IMR-90 (cell line): Measurements from ENCODE around the gene MLKL. TPM values are rescaled to one million over a fixed set of nuclear protein-coding genes. Genes with fewer than 3 reads are reported as not detected.

Experiments
- ATAC-seq: fragments of 200-7000 bp; cut with Tn5 transposase; 2 replicates; pipeline ENCODE4 v1.9.1; 2020; ENCODE audit warnings: low read depth, mild to moderate bottlenecking, moderate library complexity
- BruUV-seq: library from RNA; stranded (reverse); fragments of 400-500 nt; replicated peaks from 2 replicates; lab custom pipeline; 2021; lab: Mats Ljungman, UMichigan
- CTCF ChIA-PET: fragments of 300-600 bp; formaldehyde crosslinking; extraction: SDS; loops from one replicate; lab custom pipeline; 2021; ENCODE audit warnings: antibody characterized with exemption; lab: Yijun Ruan, JAX
- POLR2A ChIA-PET: fragments of 300-600 bp; sonication (Branson Sonifier 250); formaldehyde crosslinking; loops from one replicate; lab custom pipeline; 2022; ENCODE audit warnings: antibody characterized with exemption; ENCODE audit not compliant: unreplicated experiment; lab: Charles Lee
- DNase-seq: peaks from one replicate; pipeline ENCODE4 v3.0.0; 2013
- H2AFZ ChIP-seq: replicated peaks from 2 replicates; pipeline ENCODE3; 2013; ENCODE audit warnings: low read length, mild to moderate bottlenecking; ENCODE audit not compliant: poor library complexity
- H2AK5ac ChIP-seq: 2 replicates; pipeline ENCODE4 v1.6.1; 2013; ENCODE audit warnings: low read depth, low read length, inconsistent platforms
- H2AK9ac ChIP-seq: replicated peaks from 2 replicates; pipeline ENCODE3; 2013; ENCODE audit warnings: mild to moderate bottlenecking, low read depth, low read length, moderate library complexity; ENCODE audit not compliant: poor library complexity
- H2BK120ac ChIP-seq: 2 replicates; pipeline ENCODE4 v1.6.1; 2013; ENCODE audit warnings: low read depth, low read length, inconsistent platforms
- H2BK15ac ChIP-seq: 3 replicates; pipeline ENCODE4 v1.6.1; 2013; ENCODE audit warnings: low read depth, low read length, inconsistent platforms
- H2BK20ac ChIP-seq: 2 replicates; pipeline ENCODE4 v1.6.1; 2013; ENCODE audit warnings: low read depth, mild to moderate bottlenecking, inconsistent platforms, low read length, moderate library complexity
- H2BK5ac ChIP-seq: 2 replicates; pipeline ENCODE4 v1.6.1; 2013; ENCODE audit warnings: mild to moderate bottlenecking, low read depth, low read length, inconsistent platforms; ENCODE audit not compliant: poor library complexity, severe bottlenecking
- H3K14ac ChIP-seq: replicated peaks from 2 replicates; pipeline ENCODE4 v1.6.1; 2013; ENCODE audit warnings: low read depth, low read length, inconsistent platforms
- H3K18ac ChIP-seq: 2 replicates; pipeline ENCODE4 v1.6.1; 2013; ENCODE audit warnings: low read depth, low read length, control low read depth
- H3K23ac ChIP-seq: 2 replicates; pipeline ENCODE4 v1.6.1; 2013; ENCODE audit warnings: low read depth, low read length, inconsistent platforms
- H3K27ac ChIP-seq: 2 replicates; pipeline ENCODE4 v1.5.1; 2013; ENCODE audit warnings: mild to moderate bottlenecking, control low read depth, low read length; ENCODE audit not compliant: insufficient read depth
- H3K27me3 ChIP-seq: 2 replicates; pipeline ENCODE4 v1.6.1; 2013; ENCODE audit warnings: low read length; ENCODE audit not compliant: control insufficient read depth, insufficient read depth
- H3K36me3 ChIP-seq: 2 replicates; pipeline ENCODE4 v1.6.1; 2013; ENCODE audit warnings: low read length, mixed read lengths; ENCODE audit not compliant: control insufficient read depth, insufficient read depth
- H3K4ac ChIP-seq: 2 replicates; pipeline ENCODE4 v1.6.1; 2013; ENCODE audit warnings: low read depth, low read length, inconsistent platforms
- H3K4me1 ChIP-seq: 2 replicates; pipeline ENCODE4 v1.6.1; 2013; ENCODE audit warnings: low read length, mixed read lengths; ENCODE audit not compliant: control insufficient read depth, insufficient read depth
- H3K4me2 ChIP-seq: 2 replicates; pipeline ENCODE4 v1.6.1; 2013; ENCODE audit warnings: low read depth, mild to moderate bottlenecking, control low read depth, low read length, moderate library complexity
- H3K4me3 ChIP-seq: 2 replicates; pipeline ENCODE4 v1.5.1; 2013; ENCODE audit warnings: low read depth, mild to moderate bottlenecking, control low read depth, low read length, moderate library complexity; ENCODE audit not compliant: insufficient read depth
- H3K56ac ChIP-seq: 2 replicates; pipeline ENCODE4 v1.6.1; 2013; ENCODE audit warnings: low read length, inconsistent platforms; ENCODE audit not compliant: insufficient read depth; ENCODE audit errors: extremely low read depth
- H3K79me1 ChIP-seq, 2 experiments: 2 replicates each; pipeline ENCODE4 v1.6.1; 2013; ENCODE audit warnings: low read length in 2 of 2, inconsistent platforms in 1 of 2, low read depth in 1 of 2
- H3K9ac ChIP-seq: 2 replicates; pipeline ENCODE4 v1.6.1; 2013; ENCODE audit warnings: low read depth, low read length, control low read depth
- H3K9me1 ChIP-seq: 2 replicates; pipeline ENCODE4 v1.6.1; 2013; ENCODE audit warnings: low read length, inconsistent platforms; ENCODE audit not compliant: insufficient read depth
- H3K9me3 ChIP-seq: 2 replicates; pipeline ENCODE4 v1.6.1; 2013; ENCODE audit warnings: low read length; ENCODE audit not compliant: control insufficient read depth, insufficient read depth
- H4K20me1 ChIP-seq: 2 replicates; pipeline ENCODE4 v1.6.1; 2013; ENCODE audit warnings: low read length, inconsistent platforms; ENCODE audit not compliant: insufficient read depth
- H4K5ac ChIP-seq: 2 replicates; pipeline ENCODE4 v1.6.1; 2013; ENCODE audit warnings: mild to moderate bottlenecking, low read depth, low read length, control low read depth
- H4K8ac ChIP-seq, 2 experiments: 2 replicates each; pipeline ENCODE4 v1.6.1; 2013; ENCODE audit warnings: low read depth in 2 of 2, low read length in 2 of 2, control low read depth in 1 of 2, inconsistent platforms in 1 of 2
- H4K91ac ChIP-seq: 2 replicates; pipeline ENCODE4 v1.6.1; 2013; ENCODE audit warnings: low read depth, low read length, inconsistent platforms; ENCODE audit not compliant: insufficient read depth
- BHLHE40 ChIP-seq: fragments of 150-350 bp; IDR thresholded peaks from 2 replicates; pipeline ENCODE4 v1.6.1; 2016; ENCODE audit warnings: mild to moderate bottlenecking, low read depth, low read length
- CEBPB ChIP-seq: IDR thresholded peaks from 2 replicates; pipeline ENCODE4 v1.6.1; 2012; ENCODE audit warnings: low read depth, low read length, improper control_type of control experiment
- CHD1 ChIP-seq: IDR thresholded peaks from 2 replicates; pipeline ENCODE4 v1.6.1; 2012; ENCODE audit warnings: low read depth, low read length, improper control_type of control experiment
- ELK1 ChIP-seq: fragments of 150-350 bp; IDR thresholded peaks from 2 replicates; pipeline ENCODE4 v1.6.1; 2016; ENCODE audit warnings: low read depth, mild to moderate bottlenecking, low read length, moderate library complexity, borderline replicate concordance
- FOS ChIP-seq: fragments of 150-350 bp; IDR thresholded peaks from 2 replicates; pipeline ENCODE4 v1.6.1; 2016; ENCODE audit warnings: low read depth, low read length
- MAFK ChIP-seq: IDR thresholded peaks from 2 replicates; pipeline ENCODE4 v1.6.1; 2012; ENCODE audit warnings: low read depth, low read length, improper control_type of control experiment
- MAZ ChIP-seq: IDR thresholded peaks from 2 replicates; pipeline ENCODE4 v1.6.1; 2012; ENCODE audit warnings: low read depth, mild to moderate bottlenecking, low read length, improper control_type of control experiment, moderate library complexity, borderline replicate concordance
- MXI1 ChIP-seq: IDR thresholded peaks from 2 replicates; pipeline ENCODE4 v1.6.1; 2012; ENCODE audit warnings: low read depth, mild to moderate bottlenecking, low read length, moderate library complexity, borderline replicate concordance
- NFE2L2 ChIP-seq: fragments of 150-350 bp; IDR thresholded peaks from 2 replicates; pipeline ENCODE4 v1.6.1; 2016; ENCODE audit warnings: low read depth, mild to moderate bottlenecking, low read length
- POLR2A ChIP-seq: IDR thresholded peaks from 2 replicates; pipeline ENCODE4 v1.6.1; 2012; ENCODE audit warnings: mild to moderate bottlenecking, low read depth, low read length
- RAD21 ChIP-seq: IDR thresholded peaks from 2 replicates; pipeline ENCODE4 v1.6.1; 2012; ENCODE audit warnings: low read length, improper control_type of control experiment
- RCOR1 ChIP-seq: IDR thresholded peaks from 2 replicates; pipeline ENCODE4 v1.6.1; 2012; ENCODE audit warnings: mild to moderate bottlenecking, low read length, improper control_type of control experiment; ENCODE audit not compliant: insufficient replicate concordance
- RFX5 ChIP-seq: IDR thresholded peaks from 2 replicates; pipeline ENCODE4 v1.8.0; 2012; ENCODE audit warnings: low read depth, mild to moderate bottlenecking, low read length, moderate library complexity
- SMC3 ChIP-seq: fragments of 150-350 bp; IDR thresholded peaks from 2 replicates; pipeline ENCODE4 v1.6.1; 2016; ENCODE audit warnings: low read depth, mild to moderate bottlenecking, antibody characterized with exemption, low read length, moderate library complexity
- USF2 ChIP-seq: fragments of 150-350 bp; IDR thresholded peaks from 2 replicates; pipeline ENCODE4 v1.6.1; 2017; ENCODE audit warnings: mild to moderate bottlenecking, antibody characterized with exemption, low read length, low read depth
- WGBS, 2 experiments: methylation state at CpG; one replicate each; pipeline versions ENCODE4 v1.1.5 to v1.1.7; 2013; ENCODE audit warnings: missing lambda C conversion rate in 2 of 2; ENCODE audit not compliant: insufficient read length in 1 of 2; ENCODE audit errors: extremely low coverage in 2 of 2; 5-methylcytosine and 5-hydroxymethylcytosine counted together
- dilution Hi-C: fragments of 300-500 bp; cut with HindIII; formaldehyde crosslinking; loops from one replicate; pipeline ENCODE4 v1.14.3; 2018; ENCODE audit warnings: low sequenced_read_pairs; ENCODE audit not compliant: unreplicated experiment
- in situ Hi-C: fragments of 300-500 bp; cut with MboI; formaldehyde crosslinking; loops from 3 replicates; pipeline ENCODE4 v1.14.3; 2019; ENCODE audit warnings: low sequenced_read_pairs, inconsistent platforms, mixed read lengths
- intact Hi-C: fragments of 100-400 bp; cut with micrococcal nuclease; formaldehyde crosslinking; loops from 2 replicates; pipeline ENCODE4 v1.10.0; 2022
- polyA plus RNA-seq, 3 experiments: library from polyadenylated mRNA; depleted of rRNA; stranded (reverse); fragments of >200 nt; gene quantifications; 2 replicates each; pipeline ENCODE4 v1.2.3, GENCODE V29; 2012; ENCODE audit warnings: low replicate concordance in 1 of 3
- total RNA-seq: library from RNA; depleted of rRNA; stranded (reverse); fragments of >200 nt; gene quantifications from 2 replicates; pipeline ENCODE4 v1.2.3, GENCODE V29; 2012
- TF ChIP-seq, protein P1 (sequence below): conservative IDR thresholded peaks from 2 replicates; pipeline ENCODE4 v1.5.1; 2012; ENCODE audit warnings: mild to moderate bottlenecking, low read depth, low read length, improper control_type of control experiment

Gene MLKL
- total and polyA plus RNA-seq, 2 of the 4 experiments (the other 2 are of a cell fraction) = 3.6 to 4.5 TPM

DNA sequence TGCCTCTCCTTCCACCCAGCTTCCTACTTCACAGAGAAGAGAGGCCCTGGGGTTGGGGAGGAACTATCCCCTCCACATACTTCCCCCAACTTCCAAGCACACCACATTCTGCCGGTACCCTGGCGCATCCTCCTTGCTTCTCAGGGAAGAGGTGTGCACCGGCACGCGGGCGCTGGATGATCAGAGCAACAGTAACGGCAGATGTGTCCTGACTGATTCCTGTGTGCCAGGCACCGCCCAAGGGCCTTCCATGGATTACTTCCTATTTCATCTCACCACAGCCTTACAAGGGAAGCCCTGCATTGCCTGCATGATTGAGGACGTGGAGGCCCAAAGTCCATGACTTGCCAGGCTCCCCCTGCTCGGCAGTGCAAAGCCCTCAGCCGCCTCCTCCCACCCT lies 21.1 kb upstream of the MLKL start:
- dilution Hi-C loops = no loop called here

More for the DNA sequence above, 21.1 kb upstream of the MLKL start:
- H3K14ac ChIP-seq = no peak overlapping the region
- intact Hi-C loops (no loop called here), in situ Hi-C loops (no loop called here)
- no peak overlapping the region for H2AK9ac ChIP-seq
- H3K79me1 ChIP-seq = no peaks in the 10 kb centered on the region
- H2BK5ac ChIP-seq = no peak overlapping the region
- H2AFZ ChIP-seq = no peak overlapping the region
- peaks cover 12% of the 10 kb centered on the region; the same call in 1 of the 2 replicates for H3K27me3 ChIP-seq
- no peak overlapping the region for H3K27ac ChIP-seq
- H3K4me1 ChIP-seq = peaks cover 8% of the 10 kb centered on the region
- no peak overlapping the region for H3K23ac ChIP-seq
- no peak overlapping the region for H3K18ac ChIP-seq
- no peak overlapping the region for H3K56ac ChIP-seq
- H3K4me2 ChIP-seq = no peak overlapping the region
- H4K91ac ChIP-seq = no peak overlapping the region
- no peaks in the 10 kb centered on the region for H3K36me3 ChIP-seq
- WGBS, 2 experiments = 97% methylated on average over 6 of the region's 11 CpGs; no CpG with 5 or more reads in 1 of the 2 experiments
- H3K9me3 ChIP-seq = no peaks in the 10 kb centered on the region; the same call in 1 of the 2 replicates
- ChIA-PET CTCF (no interaction called here), POLR2A (no interaction called here)
- H3K9me1 ChIP-seq = no peaks in the 10 kb centered on the region; the same call in 1 of the 2 replicates
- no peak for TF ChIP-seq BHLHE40
- TF ChIP-seq CEBPB = no peak
- TF ChIP-seq SMC3 = no peak
- TF ChIP-seq, protein P1, sequence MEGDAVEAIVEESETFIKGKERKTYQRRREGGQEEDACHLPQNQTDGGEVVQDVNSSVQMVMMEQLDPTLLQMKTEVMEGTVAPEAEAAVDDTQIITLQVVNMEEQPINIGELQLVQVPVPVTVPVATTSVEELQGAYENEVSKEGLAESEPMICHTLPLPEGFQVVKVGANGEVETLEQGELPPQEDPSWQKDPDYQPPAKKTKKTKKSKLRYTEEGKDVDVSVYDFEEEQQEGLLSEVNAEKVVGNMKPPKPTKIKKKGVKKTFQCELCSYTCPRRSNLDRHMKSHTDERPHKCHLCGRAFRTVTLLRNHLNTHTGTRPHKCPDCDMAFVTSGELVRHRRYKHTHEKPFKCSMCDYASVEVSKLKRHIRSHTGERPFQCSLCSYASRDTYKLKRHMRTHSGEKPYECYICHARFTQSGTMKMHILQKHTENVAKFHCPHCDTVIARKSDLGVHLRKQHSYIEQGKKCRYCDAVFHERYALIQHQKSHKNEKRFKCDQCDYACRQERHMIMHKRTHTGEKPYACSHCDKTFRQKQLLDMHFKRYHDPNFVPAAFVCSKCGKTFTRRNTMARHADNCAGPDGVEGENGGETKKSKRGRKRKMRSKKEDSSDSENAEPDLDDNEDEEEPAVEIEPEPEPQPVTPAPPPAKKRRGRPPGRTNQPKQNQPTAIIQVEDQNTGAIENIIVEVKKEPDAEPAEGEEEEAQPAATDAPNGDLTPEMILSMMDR = no peak
- TF ChIP-seq MAFK = no peak
- TF ChIP-seq POLR2A = no peak
- TF ChIP-seq CHD1 = no peak
- TF ChIP-seq NFE2L2 = no peak
- TF ChIP-seq MXI1 = no peak
- TF ChIP-seq RAD21 = no peak
- TF ChIP-seq ELK1 = no peak
- TF ChIP-seq RCOR1 = no peak
- no peak for TF ChIP-seq MAZ
- TF ChIP-seq FOS = no peak
- TF ChIP-seq RFX5 = no peak
- TF ChIP-seq USF2 = no peak
- no peak overlapping the region for H2BK120ac ChIP-seq
- DNase-seq (no peak), ATAC-seq (no peak)
- H3K4ac ChIP-seq = no peak overlapping the region
- no TSS peak for BruUV-seq
- no peak overlapping the region for H4K8ac ChIP-seq
- no peak overlapping the region for H2BK15ac ChIP-seq
- no peak overlapping the region for H2BK20ac ChIP-seq
- no peak overlapping the region for H3K4me3 ChIP-seq
- H4K20me1 ChIP-seq = no peaks in the 10 kb centered on the region
- H2AK5ac ChIP-seq = no peak overlapping the region
- H4K5ac ChIP-seq = no peak overlapping the region
- H3K9ac ChIP-seq = no peak overlapping the region
